ENCODE results near the gene PPP1R15B.

Gene PPP1R15B

DNA sequence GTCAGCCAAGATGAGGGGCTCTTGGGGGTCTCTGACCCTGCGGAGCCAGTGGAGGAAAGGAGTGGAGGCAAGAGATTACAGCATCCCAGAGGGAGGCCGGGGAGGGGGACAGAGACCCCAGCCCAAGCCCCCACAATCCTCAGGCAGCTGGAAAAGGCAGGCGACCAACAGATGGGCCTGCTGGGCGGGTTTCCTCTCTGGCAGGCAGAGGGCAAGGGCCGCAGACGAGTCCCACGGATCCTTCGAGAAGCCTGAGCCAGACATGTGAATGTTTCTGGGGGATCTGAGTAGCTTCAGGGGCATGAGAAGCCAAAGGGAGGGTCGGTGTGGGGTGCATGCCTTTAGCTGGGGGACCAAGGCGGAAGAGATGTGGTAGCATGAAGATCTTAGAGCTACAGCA, 49.8 kb downstream of the PPP1R15B start:
- DNase-seq = no peak

DNA sequence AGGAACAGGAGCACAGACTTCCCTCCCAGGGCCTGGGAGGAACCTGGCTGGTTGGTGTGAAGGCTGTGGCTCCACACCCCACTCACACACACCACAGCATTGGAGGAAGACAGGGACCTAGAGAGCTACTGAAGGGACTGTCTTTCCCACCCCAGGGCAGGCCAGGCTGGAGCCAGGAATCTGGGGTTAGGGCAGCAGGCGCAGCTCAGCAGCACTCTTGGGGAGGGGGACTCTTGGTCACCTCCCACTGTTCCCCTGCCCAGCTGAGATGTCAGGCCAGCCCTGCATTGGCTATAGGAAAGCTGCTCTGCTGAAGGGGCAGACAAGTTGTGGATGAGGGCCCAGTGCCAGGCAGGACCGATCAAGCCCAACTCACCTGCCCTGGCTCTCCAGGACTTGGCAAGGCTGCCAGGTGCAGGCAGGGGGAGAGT, 50.3 kb downstream of the PPP1R15B start:
- no peak for DNase-seq

DNA sequence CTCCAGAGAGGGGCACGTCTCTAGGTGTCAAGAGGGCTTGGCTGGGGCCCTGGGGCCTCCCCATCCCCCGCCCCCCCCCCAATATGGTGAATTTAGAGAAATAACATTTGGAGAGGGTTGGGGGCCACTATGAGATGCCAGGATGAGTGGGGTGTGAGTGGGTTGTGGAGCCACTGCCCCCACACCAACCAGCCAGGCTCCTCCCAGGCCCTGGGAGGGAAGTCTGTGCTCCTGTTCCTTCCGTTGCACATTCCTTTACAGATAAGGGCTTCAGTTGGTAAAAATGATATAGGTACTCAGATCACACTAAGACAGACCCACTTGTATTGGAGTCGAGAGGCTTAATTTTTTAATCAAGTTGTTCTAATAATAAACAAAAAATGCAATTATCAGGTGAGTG, 51.3 kb downstream of the PPP1R15B start:
- DNase-seq = no peak

DNA sequence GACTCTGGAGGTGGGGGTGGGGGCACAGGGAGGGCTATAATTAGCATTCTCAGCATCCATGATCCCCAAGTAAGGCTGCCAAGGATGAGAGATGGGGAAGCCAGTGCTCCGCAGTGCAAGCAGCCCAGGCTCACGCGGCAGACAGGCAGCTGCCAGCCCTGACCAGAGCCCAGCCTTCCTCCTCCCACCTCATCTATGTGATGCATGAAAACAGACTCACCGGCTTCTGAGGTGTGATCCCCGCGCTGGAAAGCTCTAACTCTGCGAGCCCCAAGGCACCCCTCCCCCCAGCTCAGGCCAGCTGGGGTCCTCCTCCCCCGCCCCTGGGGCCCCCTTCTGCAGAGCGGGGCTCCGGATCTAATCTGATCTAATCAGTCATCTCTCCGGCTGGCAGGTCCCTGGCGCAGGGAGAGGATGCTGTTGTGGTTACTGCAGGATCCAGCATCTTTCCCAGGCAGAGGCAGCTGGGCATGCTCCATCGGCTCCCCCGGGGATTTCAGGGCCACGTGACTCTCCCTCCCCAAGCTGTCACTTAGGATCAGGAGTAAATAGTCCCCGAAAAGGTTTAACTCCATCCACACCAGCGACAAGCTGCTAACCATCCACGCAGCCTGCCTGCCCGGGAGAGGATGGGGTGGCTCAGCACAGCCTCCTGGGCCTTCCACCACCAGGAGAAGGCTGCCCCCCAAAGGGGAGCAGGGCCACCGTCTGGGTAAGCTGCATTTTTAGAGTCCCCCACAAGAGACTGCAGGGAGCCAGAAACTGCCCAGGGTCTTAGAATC, 52.0 kb downstream of the PPP1R15B start, which contains the start of gene PLEKHA6:
PLEKHA6 (minus strand) TSS at position 456 of the 782 bp plus-strand sequence. CDS start 86,202 bp downstream, outside the sequence.
- DNase-seq = no peak

DNA sequence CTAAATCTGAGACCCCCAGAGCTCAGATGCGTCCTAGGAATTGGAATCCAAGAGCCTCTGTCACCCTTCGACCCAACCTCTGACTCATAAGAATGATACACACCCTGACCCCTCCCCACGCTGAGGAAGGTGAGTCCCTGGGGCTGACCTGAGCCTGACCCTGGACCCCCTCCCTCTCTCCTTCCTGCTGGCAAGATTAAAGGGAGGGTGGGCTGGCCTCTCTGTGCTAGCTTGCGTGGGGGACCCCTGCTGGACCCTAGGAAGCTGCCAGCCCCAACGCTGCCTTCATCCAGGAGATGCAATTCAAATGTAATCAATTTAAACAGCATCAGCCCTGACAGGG, 52.5 kb downstream of the PPP1R15B start:
- DNase-seq = no peak

DNA sequence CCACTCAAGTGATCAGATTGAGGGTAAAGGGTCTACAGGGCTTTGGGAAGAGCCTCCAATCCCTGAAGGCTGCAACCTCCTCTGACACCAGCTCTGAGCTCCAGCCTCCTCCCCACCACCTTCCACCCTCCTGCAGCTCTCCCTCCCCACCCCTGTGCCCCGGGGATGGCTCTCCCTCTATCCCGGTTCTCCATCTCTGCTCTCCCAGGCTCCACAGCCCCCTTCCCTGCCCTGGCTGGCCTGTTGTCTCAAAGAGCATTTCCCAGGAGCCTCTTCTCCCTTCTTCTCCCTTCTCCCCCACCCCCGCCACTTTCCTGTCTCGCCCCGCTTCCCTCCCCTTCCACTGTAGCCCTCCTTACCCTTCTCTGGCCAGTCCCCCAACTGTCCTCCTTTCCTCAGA, 53.0 kb downstream of the PPP1R15B start:
- no peak for DNase-seq

DNA sequence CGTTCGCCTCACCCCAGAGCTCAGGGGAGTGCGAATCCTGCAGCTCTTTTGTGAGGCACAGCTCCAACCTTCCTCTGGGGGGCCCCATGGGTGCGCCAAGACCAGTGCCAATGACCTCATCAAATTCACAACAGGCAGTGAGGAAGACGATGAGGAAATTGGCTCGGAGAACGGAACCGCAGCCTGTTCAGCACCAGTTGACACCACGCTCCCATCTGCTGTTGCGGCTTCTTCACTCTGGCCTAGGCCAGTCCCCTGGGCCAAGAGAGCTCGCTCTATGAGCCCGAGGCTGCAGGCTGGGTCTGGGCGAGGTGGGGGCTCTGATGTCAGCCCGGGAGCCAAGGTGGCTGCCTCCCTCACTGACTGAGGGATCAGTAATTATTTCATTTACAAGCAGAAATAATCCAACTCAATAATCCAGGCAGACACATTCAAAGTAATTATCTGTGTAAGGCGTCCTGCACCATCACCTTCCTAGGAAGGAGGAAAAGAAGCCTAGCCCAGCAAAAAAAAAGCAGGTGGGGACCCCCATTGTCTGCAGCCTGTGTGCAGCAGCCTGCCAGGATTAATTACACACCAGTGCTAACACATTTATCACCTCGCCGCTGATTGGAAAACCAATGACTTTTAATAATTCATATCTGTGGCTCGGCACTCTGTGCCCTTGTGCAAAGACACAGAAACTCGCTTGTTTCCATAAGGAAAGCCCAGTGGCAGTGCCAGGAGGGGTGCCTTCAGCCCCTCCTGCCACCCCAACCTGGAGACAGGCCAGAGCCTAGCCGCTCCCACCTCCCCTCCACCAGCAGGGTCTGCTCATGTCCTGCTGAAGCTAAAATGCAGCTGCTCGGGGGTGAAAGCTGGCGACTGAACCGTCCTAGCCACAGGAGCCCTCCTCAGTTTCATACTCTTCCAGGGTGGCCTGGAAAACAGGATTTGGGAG, 53.8 kb downstream of the PPP1R15B start:
- DNase-seq = no peak

DNA sequence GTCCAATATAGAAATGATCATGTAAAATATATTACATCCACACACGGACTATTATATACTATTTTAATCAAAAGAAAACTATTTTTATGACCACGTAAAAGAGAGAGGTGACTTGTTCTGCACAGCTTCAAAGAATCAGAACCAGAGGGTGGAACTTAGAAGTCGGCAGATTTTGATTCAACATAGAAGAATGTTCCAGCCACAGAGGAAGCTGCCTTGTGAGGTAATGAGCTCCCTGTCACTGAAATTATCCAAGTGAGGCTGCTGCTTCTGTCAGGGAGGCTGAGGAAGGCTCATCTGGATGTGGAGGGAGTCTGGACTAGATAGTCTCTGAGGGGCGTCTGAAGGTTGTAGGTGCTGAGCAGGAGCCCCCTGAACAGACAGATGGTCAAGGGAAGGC, 54.6 kb downstream of the PPP1R15B start:
- no peak for DNase-seq

DNA sequence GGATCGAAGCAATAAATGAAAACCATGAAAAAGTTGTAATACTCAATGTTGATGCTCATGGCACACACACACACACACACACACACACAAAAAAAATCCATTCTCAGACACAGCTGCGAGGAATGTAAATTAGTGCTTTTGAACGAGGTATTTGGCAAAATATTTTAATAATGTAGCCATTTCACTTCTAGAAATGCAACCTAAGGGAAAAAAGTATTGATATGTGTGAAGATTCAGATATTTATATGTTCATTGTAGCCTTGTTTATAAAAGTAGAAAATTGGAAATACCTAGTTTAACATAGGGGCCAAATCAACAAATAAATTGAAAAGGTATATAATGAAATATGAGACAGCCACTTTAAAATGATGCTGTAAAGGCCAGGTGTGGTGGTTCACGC, 55.7 kb downstream of the PPP1R15B start:
- no peak for DNase-seq

DNA sequence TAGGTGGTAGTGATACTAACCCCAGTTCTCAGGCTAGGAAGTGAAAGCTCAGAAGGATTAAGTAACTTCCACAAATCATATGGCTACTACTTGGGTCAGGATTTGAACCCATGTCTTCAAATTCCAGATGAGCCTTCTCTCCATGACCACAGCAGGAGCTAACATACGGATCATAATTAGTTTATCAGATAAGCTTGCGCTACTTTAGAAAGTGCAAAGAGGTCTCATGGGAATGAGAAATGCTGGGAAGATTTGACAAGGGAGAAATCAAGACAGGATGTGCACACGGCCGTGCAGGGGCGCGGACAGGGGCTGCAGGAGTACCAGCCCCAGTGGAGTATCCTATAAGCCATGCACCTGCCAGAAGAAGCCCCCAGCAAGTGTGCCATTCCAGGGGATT, 57.0 kb downstream of the PPP1R15B start:
- DNase-seq = no peak
